Neural progenitor cell (in vitro differentiated cells): ENCODE results near the gene BNIP3.

Experiments
- CTCF ChIP-seq: fragments of 200-600 bp; sonication (generic); IDR thresholded peaks from 2 replicates; pipeline ENCODE4 v1.5.1; 2017; ENCODE audit warnings: antibody characterized with exemption, mild to moderate bottlenecking
- EZH2 ChIP-seq: fragments of 200-600 bp; sonication (generic); IDR thresholded peaks from 2 replicates; pipeline ENCODE4 v1.6.1; 2017; ENCODE audit warnings: antibody characterized with exemption, mild to moderate bottlenecking, moderate library complexity
- EZH2phosphoT487 ChIP-seq: fragments of 200-600 bp; sonication (generic); IDR thresholded peaks from 2 replicates; pipeline ENCODE4 v1.6.1; 2017; ENCODE audit warnings: antibody characterized with exemption

GRCh38 chr10:131936736-131937135 is 45.0 kb downstream of the BNIP3 start:
- TF ChIP-seq EZH2, result no peak
- TF ChIP-seq CTCF, result no peak
- TF ChIP-seq EZH2phosphoT487, result no peak
